CD4-positive, alpha-beta T cell (primary cell): ENCODE data around the gene COLGALT1. TPM values are rescaled to one million over a fixed set of nuclear protein-coding genes. Genes with fewer than 3 reads are reported as not detected.
A peak's percentile ranks its signal among the peaks of the same experiment; 100 is the strongest.

Experiments
- ATAC-seq: fragments of 200-7000 bp; cut with Tn5 transposase; one replicate; pipeline ENCODE4 v1.10.0; 2022; ENCODE audit warnings: mild to moderate bottlenecking; ENCODE audit not compliant: poor library complexity
- CTCF ChIA-PET: fragments of 350-600 bp; sonication (Branson Sonifier 250); formaldehyde crosslinking; loops from one replicate; lab custom pipeline; 2021; ENCODE audit warnings: antibody characterized with exemption, inconsistent platforms; lab: Charles Lee
- POLR2A ChIA-PET: fragments of 350-600 bp; sonication (Branson Sonifier 250); formaldehyde crosslinking; loops from one replicate; lab custom pipeline; 2021; ENCODE audit warnings: antibody characterized with exemption, inconsistent platforms; lab: Charles Lee
- DNase-seq, 14 experiments: peaks; one replicate each; pipeline ENCODE4 v3.0.0-alpha.2; 2013 to 2020; ENCODE audit warnings: mixed read lengths in 2 of 14
- H3K27ac ChIP-seq, 2 donors: one replicate each; pipeline versions ENCODE4 v1.5.1 to v1.7.0; 2013; ENCODE audit warnings: low read length in 2 of 2, low read depth in 1 of 2, mild to moderate bottlenecking in 1 of 2
- H3K27me3 ChIP-seq, 2 experiments: 1 replicate in 1 of 2; 2 replicates in 1 of 2; pipeline versions ENCODE4 v1.6.1 to v1.7.0; 2013; ENCODE audit warnings: low read length in 2 of 2, control low read depth in 1 of 2, mild to moderate bottlenecking in 1 of 2, moderate library complexity in 1 of 2; ENCODE audit not compliant: insufficient read depth in 2 of 2, control insufficient read depth in 1 of 2
- H3K36me3 ChIP-seq: one replicate; pipeline ENCODE4 v1.6.1; 2013; ENCODE audit warnings: low read length, control low read depth; ENCODE audit not compliant: insufficient read depth
- H3K4me1 ChIP-seq: one replicate; pipeline ENCODE4 v1.6.1; 2013; ENCODE audit warnings: low read length, control low read depth; ENCODE audit not compliant: insufficient read depth
- H3K4me3 ChIP-seq: one replicate; pipeline ENCODE4 v1.5.1; 2013; ENCODE audit warnings: mild to moderate bottlenecking, low read length, moderate library complexity
- H3K9me3 ChIP-seq, 2 experiments: 1 replicate in 1 of 2; 2 replicates in 1 of 2; pipeline versions ENCODE4 v1.6.1 to v1.7.0; 2013; ENCODE audit warnings: low read length in 2 of 2, mild to moderate bottlenecking in 2 of 2, control low read depth in 1 of 2, moderate library complexity in 1 of 2; ENCODE audit not compliant: control insufficient read depth in 1 of 2, insufficient read depth in 1 of 2
- H3K27ac Mint-ChIP-seq: one replicate; pipeline ENCODE4 v1.8.0; 2020; ENCODE audit warnings: mixed read lengths
- H3K27me3 Mint-ChIP-seq: one replicate; pipeline ENCODE4 v1.8.0; 2021; ENCODE audit warnings: mixed read lengths
- H3K36me3 Mint-ChIP-seq: one replicate; pipeline ENCODE4 v1.8.0; 2021; ENCODE audit warnings: low read depth, mixed read lengths
- H3K4me1 Mint-ChIP-seq: one replicate; pipeline ENCODE4 v1.8.0; 2021; ENCODE audit warnings: low read depth, mixed read lengths
- H3K4me3 Mint-ChIP-seq: one replicate; pipeline ENCODE4 v1.8.0; 2020; ENCODE audit warnings: mild to moderate bottlenecking, mixed read lengths
- H3K9me3 Mint-ChIP-seq: one replicate; pipeline ENCODE4 v1.8.0; 2020; ENCODE audit warnings: mixed read lengths
- intact Hi-C, 2 experiments: fragments of 100-400 bp; cut with DNase I in 1 of 2; cut with micrococcal nuclease in 1 of 2; formaldehyde crosslinking; loops; one replicate each; pipeline versions ENCODE4 v1.15.1 to v1.9.0; 2023 to 2025; cut with DNase I, micrococcal nuclease
- total RNA-seq, 174 experiments: library from RNA in 2 of 174; stranded (reverse) in 2 of 174; gene quantifications; one replicate each; pipeline ENCODE4 v1.2.3 and lab custom pipeline; 2021 to 2026
- TF ChIP-seq, protein P1 (sequence below): fragments of 200-600 bp; IDR thresholded peaks from one replicate; pipeline ENCODE4 v1.8.0; 2022; ENCODE audit warnings: antibody characterized with exemption, mild to moderate bottlenecking

Gene COLGALT1
- total RNA-seq, 2 experiments from 2014 or later, result 30.3 to 30.6 TPM

DNA sequence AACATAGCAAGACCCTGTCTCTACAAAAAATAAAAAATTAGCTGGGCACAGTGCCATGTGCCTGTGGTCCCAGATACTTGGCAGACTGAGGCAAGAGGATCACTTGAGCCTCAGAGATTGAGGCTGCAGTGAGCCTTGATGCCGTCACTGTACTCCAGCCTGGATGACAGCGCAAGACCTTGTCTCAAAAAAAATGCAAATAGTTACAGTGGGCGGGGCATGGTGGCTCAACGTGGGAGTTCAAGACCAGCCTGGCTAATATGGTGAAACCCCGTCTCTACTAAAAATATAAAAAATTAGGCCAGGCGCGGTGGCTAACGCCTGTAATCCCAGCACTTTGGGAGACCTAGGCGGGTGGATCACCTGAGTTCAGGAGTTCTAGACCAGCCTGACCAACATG lies 35.5 kb upstream of the COLGALT1 start:
- Histone ChIP-seq H3K9me3 (peaks cover 16 to 29% of the 10 kb centered on the region in 2 experiments), H3K27me3 (no peaks in the 10 kb centered on the region), H3K36me3 (peaks cover 23% of the 10 kb centered on the region), H3K27ac (no peak overlapping the region), H3K4me3 (no peak overlapping the region), H3K4me1 (peaks cover 23% of the 10 kb centered on the region)
- Mint-ChIP-seq H3K9me3 (no peaks in the 10 kb centered on the region), H3K27me3 (no peaks in the 10 kb centered on the region), H3K4me3 (no peak overlapping the region), H3K27ac (no peak overlapping the region), H3K4me1 (peaks cover 27% of the 10 kb centered on the region), H3K36me3 (peaks cover 28% of the 10 kb centered on the region)
- CTCF ChIA-PET, result no interaction called here
- intact Hi-C loops, result no loop called here
- ATAC-seq (no peak), DNase-seq (no peak)
- POLR2A ChIA-PET, result interaction anchor here (0.8 kb wide), 1 partner anchor 9 kb away, joined by 4 read pairs; the partner anchor contains the start of gene PGLS
- TF ChIP-seq, protein P1, sequence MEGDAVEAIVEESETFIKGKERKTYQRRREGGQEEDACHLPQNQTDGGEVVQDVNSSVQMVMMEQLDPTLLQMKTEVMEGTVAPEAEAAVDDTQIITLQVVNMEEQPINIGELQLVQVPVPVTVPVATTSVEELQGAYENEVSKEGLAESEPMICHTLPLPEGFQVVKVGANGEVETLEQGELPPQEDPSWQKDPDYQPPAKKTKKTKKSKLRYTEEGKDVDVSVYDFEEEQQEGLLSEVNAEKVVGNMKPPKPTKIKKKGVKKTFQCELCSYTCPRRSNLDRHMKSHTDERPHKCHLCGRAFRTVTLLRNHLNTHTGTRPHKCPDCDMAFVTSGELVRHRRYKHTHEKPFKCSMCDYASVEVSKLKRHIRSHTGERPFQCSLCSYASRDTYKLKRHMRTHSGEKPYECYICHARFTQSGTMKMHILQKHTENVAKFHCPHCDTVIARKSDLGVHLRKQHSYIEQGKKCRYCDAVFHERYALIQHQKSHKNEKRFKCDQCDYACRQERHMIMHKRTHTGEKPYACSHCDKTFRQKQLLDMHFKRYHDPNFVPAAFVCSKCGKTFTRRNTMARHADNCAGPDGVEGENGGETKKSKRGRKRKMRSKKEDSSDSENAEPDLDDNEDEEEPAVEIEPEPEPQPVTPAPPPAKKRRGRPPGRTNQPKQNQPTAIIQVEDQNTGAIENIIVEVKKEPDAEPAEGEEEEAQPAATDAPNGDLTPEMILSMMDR, result no peak

DNA sequence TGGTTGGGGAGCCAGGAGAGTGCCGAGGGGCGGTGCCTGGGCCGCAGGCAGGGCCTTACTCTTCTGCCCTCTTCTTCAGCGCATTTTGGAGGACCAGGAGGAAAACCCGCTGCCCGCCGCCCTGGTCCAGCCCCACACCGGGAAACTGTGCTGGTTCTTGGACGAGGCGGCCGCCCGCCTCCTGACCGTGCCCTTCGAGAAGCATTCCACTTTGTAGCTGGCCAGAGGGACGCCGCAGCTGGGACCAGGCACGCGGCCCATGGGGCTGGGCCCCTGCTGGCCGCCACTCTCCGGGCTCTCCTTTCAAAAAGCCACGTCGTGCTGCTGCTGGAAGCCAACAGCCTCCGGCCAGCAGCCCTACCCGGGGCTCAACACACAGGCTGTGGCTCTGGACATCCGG lies 34.6 kb upstream of the COLGALT1 start:
- H3K4me1 ChIP-seq, result peaks cover 23% of the 10 kb centered on the region
- H3K27ac Mint-ChIP-seq, result no peak overlapping the region
- no peaks in the 10 kb centered on the region for H3K27me3 Mint-ChIP-seq
- no peaks in the 10 kb centered on the region for H3K9me3 Mint-ChIP-seq
- H3K4me3 ChIP-seq, result no peak overlapping the region
- H3K36me3 Mint-ChIP-seq, result peaks cover 25% of the 10 kb centered on the region
- POLR2A ChIA-PET, result interaction anchor here (3.0 kb wide), 1 partner anchor 9 kb away, joined by 45 read pairs; the partner anchor contains the start of gene PGLS
- intact Hi-C loops, result no loop called here
- ATAC-seq, result no peak
- peaks cover 22% of the 10 kb centered on the region for H3K36me3 ChIP-seq
- CTCF ChIA-PET, result no interaction called here
- no peaks in the 10 kb centered on the region for H3K27me3 ChIP-seq
- H3K4me1 Mint-ChIP-seq, result peaks cover 27% of the 10 kb centered on the region
- no peak overlapping the region for H3K4me3 Mint-ChIP-seq
- peaks cover 16 to 29% of the 10 kb centered on the region in 2 experiments for H3K9me3 ChIP-seq
- TF ChIP-seq, protein P1, result no peak
- no peak for DNase-seq
- no peak overlapping the region for H3K27ac ChIP-seq

DNA sequence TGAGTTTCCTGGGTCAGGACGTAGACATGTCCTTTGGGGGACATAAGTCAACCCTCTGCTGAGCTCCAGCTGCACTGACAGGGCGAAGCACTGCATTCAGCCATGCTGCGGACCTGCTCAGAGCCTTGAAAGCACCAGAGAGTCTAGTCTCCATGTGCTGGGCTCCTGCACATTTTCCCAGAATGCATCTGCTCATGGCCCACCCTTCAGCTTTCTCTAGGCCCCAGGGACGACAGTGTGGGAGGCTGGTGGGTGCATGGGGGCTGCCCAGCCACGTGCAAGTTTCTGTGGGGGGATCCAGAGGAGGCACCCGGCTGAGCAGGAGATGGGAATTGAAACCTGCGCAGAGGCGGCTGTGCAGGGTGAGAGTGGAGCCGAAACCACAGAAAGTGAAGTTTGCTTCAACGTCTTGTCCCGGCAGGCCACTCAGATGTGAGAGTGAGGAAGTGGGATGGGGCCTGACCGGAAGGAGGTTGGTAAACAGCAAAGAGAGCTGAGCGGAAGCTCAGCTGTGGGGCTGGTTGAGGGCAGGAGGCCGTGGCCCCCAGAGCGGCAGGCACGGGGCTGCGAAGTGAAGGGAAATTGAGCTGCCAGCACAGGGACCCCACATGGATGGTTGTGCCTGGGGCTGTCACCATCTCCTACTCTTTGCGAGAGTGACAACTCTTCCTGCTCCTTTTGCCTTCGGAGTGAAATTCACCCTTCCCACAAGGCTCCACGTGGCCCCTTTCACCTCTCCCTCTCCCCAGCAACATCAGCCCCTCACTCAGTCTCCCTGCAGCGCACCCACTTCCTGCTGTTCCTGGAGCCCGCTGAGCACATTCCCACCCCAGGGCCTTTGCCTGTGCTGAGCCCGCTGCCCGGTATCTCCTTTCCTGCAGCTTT lies 32.2 kb upstream of the COLGALT1 start:
- peaks cover 5 to 18% of the 10 kb centered on the region in 2 experiments for H3K9me3 ChIP-seq
- Mint-ChIP-seq H3K9me3 (no peaks in the 10 kb centered on the region), H3K27ac (peak overlapping the region; percentile 87), H3K4me3 (peak overlapping the region; percentile 78), H3K36me3 (peaks cover 5% of the 10 kb centered on the region), H3K4me1 (peaks cover 27% of the 10 kb centered on the region), H3K27me3 (no peaks in the 10 kb centered on the region)
- ChIA-PET CTCF (interaction anchor here (1.6 kb wide), 1 partner anchor 27 kb away, joined by 4 read pairs; no protein-coding TSS in a partner anchor), POLR2A (interaction anchor here (0.6 to 3.0 kb wide), 8 partner anchors 11 to 400 kb away, joined by 3 to 45 read pairs (median 4); partner anchors contain the start of genes DDA1 and PGLS)
- ATAC-seq, result peak; percentile 72
- H3K27ac ChIP-seq, result peak overlapping the region in 1 of 2 donors; percentile 46
- peaks cover 32% of the 10 kb centered on the region for H3K4me1 ChIP-seq
- TF ChIP-seq, protein P1, result no peak
- intact Hi-C loops, result loop anchor here in 1 of 2 experiments (1.0 kb wide), 1 partner anchor 47 kb away; no protein-coding TSS in a partner anchor
- DNase-seq, result peak in 12 of 14 experiments; percentile 9 to 80 (median 48)
- no peaks in the 10 kb centered on the region for H3K27me3 ChIP-seq
- peak overlapping the region; percentile 19 for H3K4me3 ChIP-seq
- H3K36me3 ChIP-seq, result peaks cover 8% of the 10 kb centered on the region
